Nephron progenitor cell (in vitro differentiated cells): ENCODE measurements around the gene RWDD3.

ENCODE experiments used
- DNase-seq: peaks from one replicate; pipeline ENCODE4 v3.0.0; 2021
- H3K27ac Mint-ChIP-seq: 2 replicates; pipeline ENCODE4 v1.8.0; 2021; ENCODE audit warnings: mild to moderate bottlenecking, moderate library complexity, mixed read lengths
- H3K27me3 Mint-ChIP-seq: 2 replicates; pipeline ENCODE4 v1.8.0; 2021; ENCODE audit warnings: mild to moderate bottlenecking, low read depth, mixed read lengths; ENCODE audit not compliant: poor library complexity
- H3K36me3 Mint-ChIP-seq: 2 replicates; pipeline ENCODE4 v1.8.0; 2021; ENCODE audit warnings: low read depth, mixed read lengths
- H3K4me1 Mint-ChIP-seq: 2 replicates; pipeline ENCODE4 v1.8.0; 2021; ENCODE audit warnings: mixed read lengths
- H3K4me3 Mint-ChIP-seq: 2 replicates; pipeline ENCODE4 v1.8.0; 2021; ENCODE audit warnings: mild to moderate bottlenecking, moderate library complexity, mixed read lengths
- H3K9me3 Mint-ChIP-seq: 2 replicates; pipeline ENCODE4 v1.8.0; 2021; ENCODE audit warnings: mild to moderate bottlenecking, moderate library complexity, mixed read lengths
- TF ChIP-seq, protein P1 (sequence below): fragments of 200-600 bp; sonication (generic); IDR thresholded peaks from 2 replicates; pipeline ENCODE4 v1.5.0; 2021; ENCODE audit warnings: antibody characterized with exemption

The RWDD3 gene

DNA sequence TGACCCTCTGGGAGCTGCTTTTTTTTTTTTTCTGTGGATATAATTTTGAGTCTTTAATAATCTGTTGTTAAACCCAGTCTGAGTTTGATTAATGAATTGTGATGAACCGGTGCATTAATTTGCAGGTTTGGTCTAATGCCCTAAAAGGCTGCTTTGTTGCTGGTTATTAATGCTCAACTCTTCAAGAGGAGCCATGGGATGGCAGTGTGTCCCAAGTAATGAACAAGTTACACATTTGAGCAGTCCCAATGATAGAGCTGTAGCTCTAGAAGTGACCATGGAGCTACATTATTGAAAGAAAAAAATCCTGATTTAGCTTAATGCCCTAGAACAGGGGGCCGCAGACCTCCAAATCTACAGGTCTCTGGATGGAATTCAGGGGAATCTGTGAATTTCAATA lies 53.1 kb downstream of the RWDD3 start:
- Mint-ChIP-seq H3K9me3 (no peaks in the 10 kb centered on the region), H3K36me3 (no peaks in the 10 kb centered on the region), H3K4me3 (no peak overlapping the region), H3K27me3 (no peaks in the 10 kb centered on the region), H3K27ac (no peak overlapping the region), H3K4me1 (no peaks in the 10 kb centered on the region)
- no peak for DNase-seq
- TF ChIP-seq, protein P1, sequence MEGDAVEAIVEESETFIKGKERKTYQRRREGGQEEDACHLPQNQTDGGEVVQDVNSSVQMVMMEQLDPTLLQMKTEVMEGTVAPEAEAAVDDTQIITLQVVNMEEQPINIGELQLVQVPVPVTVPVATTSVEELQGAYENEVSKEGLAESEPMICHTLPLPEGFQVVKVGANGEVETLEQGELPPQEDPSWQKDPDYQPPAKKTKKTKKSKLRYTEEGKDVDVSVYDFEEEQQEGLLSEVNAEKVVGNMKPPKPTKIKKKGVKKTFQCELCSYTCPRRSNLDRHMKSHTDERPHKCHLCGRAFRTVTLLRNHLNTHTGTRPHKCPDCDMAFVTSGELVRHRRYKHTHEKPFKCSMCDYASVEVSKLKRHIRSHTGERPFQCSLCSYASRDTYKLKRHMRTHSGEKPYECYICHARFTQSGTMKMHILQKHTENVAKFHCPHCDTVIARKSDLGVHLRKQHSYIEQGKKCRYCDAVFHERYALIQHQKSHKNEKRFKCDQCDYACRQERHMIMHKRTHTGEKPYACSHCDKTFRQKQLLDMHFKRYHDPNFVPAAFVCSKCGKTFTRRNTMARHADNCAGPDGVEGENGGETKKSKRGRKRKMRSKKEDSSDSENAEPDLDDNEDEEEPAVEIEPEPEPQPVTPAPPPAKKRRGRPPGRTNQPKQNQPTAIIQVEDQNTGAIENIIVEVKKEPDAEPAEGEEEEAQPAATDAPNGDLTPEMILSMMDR, result no peak

DNA sequence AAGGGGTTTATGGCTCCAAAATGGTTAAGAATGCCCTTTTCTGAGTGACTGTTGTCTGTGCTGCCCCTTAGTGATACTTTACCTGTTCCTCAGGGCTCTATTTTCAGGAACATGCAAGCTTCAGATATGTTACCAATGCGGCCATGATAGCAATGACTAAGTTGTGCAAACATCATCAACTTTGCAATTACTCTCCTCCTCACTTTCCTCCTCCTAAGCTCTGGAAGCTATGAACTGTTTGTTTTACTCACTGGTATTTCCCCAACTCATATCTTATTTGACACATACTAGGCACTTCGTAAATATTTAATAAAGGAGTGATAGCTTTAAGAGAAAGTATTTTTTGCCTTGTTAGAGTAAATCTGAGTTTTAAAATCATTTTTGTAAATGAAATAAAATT lies 53.8 kb downstream of the RWDD3 start:
- Mint-ChIP-seq H3K27ac (no peak overlapping the region), H3K27me3 (no peaks in the 10 kb centered on the region), H3K9me3 (no peaks in the 10 kb centered on the region), H3K4me1 (no peaks in the 10 kb centered on the region), H3K36me3 (no peaks in the 10 kb centered on the region), H3K4me3 (no peak overlapping the region)
- TF ChIP-seq, protein P1, result no peak
- no peak for DNase-seq
